ENCODE measurements around the gene AKAP13. TPM values are rescaled to one million over a fixed set of nuclear protein-coding genes. Genes with fewer than 3 reads are reported as not detected.

AKAP13 gene
- total RNA-seq, 3 donors from 2014 or later = 198 to 331 (median 259) TPM

DNA sequence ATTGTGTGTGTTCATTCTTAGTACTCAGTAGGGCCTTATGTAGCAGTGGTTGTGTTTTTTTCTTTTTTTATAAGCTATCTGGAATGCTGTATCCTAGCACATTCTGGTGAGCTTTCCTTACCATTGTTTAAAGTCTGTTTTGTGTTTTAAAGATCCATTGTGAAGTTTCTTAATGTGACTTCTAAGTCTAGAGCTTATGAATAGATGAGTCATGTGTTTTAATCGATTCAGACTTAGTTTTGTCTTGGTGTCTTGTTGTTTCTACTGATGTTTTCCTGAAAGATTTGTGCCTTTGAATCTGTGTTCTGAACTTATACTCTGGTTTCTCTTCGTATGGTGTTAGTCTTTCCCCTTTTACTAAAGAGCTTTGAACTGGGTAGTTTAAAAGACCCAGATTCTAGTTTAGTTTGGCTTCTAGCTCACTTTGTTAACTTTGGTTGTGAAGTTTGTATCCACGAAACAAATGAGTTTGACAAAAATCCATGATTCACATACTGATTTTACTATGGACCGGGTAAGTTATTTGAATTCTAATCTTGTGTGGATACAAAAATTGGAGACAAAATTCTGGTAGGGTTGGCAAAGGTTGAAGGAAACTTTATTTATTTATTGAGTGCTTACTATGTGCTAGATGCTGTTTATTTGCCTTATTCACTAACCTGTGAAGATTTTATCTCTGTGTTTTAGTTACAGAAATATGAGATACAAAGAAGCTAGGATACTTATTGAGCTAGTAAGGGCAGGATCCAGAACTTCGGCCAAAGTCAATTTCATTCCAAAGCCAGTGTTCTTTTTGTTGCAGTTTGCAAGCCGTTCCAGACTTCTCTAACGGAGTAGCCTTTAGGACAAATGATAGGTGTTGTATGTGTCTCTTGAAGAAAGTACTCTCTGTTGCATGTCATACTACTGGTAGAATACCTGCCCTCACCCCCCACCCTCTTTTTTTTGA lies 24.8 kb downstream of the AKAP13 start:
- TF ChIP-seq POLR2A (IDR thresholded peaks at IDR 0.05) (no peak), POLR2AphosphoS5 (IDR thresholded peaks at IDR 0.05) (no peak)
- TF ChIP-seq, protein P1, sequence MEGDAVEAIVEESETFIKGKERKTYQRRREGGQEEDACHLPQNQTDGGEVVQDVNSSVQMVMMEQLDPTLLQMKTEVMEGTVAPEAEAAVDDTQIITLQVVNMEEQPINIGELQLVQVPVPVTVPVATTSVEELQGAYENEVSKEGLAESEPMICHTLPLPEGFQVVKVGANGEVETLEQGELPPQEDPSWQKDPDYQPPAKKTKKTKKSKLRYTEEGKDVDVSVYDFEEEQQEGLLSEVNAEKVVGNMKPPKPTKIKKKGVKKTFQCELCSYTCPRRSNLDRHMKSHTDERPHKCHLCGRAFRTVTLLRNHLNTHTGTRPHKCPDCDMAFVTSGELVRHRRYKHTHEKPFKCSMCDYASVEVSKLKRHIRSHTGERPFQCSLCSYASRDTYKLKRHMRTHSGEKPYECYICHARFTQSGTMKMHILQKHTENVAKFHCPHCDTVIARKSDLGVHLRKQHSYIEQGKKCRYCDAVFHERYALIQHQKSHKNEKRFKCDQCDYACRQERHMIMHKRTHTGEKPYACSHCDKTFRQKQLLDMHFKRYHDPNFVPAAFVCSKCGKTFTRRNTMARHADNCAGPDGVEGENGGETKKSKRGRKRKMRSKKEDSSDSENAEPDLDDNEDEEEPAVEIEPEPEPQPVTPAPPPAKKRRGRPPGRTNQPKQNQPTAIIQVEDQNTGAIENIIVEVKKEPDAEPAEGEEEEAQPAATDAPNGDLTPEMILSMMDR (IDR thresholded peaks at IDR 0.05) = no peak
- Histone ChIP-seq H3K36me3 (no peaks in the 10 kb centered on the region), H3K4me1 (no peaks in the 10 kb centered on the region), H3K27ac (peak overlapping the region in 1 of 2 donors; percentile 23), H3K9me3 (no peaks in the 10 kb centered on the region), H3K4me3 (no peak overlapping the region), H3K27me3 (no peaks in the 10 kb centered on the region)
- DNase-seq (ENCODE audit: low spot score in 2 of 2) = no peak
- intact Hi-C loops (cut with DNase I; ENCODE audit: low total_unique reads) = no loop called here

GRCh38 chr15:85406916-85407315 lies 26.5 kb downstream of the AKAP13 start:
- no peak overlapping the region for H3K27ac ChIP-seq

GRCh38 chr15:85407421-85408269 lies 27.2 kb downstream of the AKAP13 start:
- no peaks in the 10 kb centered on the region for H3K4me1 ChIP-seq

More at GRCh38 chr15:85406916-85407315, 26.5 kb downstream of the AKAP13 start:
- DNase-seq (ENCODE audit: low spot score in 2 of 2) = no peak
- Histone ChIP-seq H3K9me3 (no peaks in the 10 kb centered on the region), H3K4me3 (no peak overlapping the region), H3K27me3 (no peaks in the 10 kb centered on the region), H3K36me3 (no peaks in the 10 kb centered on the region), H3K4me1 (no peaks in the 10 kb centered on the region)
- TF ChIP-seq POLR2A (IDR thresholded peaks at IDR 0.05) (no peak), POLR2AphosphoS5 (IDR thresholded peaks at IDR 0.05) (no peak)
- TF ChIP-seq, protein P1 (IDR thresholded peaks at IDR 0.05) = no peak
- intact Hi-C loops (cut with DNase I; ENCODE audit: low total_unique reads) = no loop called here

DNA sequence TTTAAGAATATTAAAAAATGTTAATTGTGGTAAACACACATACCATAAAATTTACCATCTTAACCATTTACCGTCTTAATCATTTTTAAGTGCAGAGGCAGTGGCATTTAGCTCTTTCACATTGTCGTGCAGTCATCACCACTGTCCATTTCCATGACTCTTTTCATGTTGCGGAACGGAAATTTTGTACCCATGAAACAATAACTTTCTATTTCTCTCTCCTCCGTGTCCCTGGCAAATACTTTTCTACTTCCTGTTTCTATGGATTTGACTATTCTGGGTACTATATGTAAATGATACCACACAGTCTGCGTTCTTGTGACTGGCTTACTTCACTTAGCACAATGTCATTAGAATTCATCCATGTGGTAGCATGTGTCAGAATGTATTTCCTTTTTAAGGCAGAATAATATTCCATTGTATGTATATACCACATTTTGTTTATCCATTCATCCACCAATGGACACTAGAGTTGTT lies 27.9 kb downstream of the AKAP13 start:
- no peaks in the 10 kb centered on the region for H3K27me3 ChIP-seq
- intact Hi-C loops (cut with DNase I; ENCODE audit: low total_unique reads) = no loop called here
- H3K36me3 ChIP-seq = no peaks in the 10 kb centered on the region
- H3K4me3 ChIP-seq = no peak overlapping the region
- H3K4me1 ChIP-seq = no peaks in the 10 kb centered on the region
- no peak for DNase-seq (ENCODE audit: low spot score in 2 of 2)
- H3K9me3 ChIP-seq = no peaks in the 10 kb centered on the region
- TF ChIP-seq POLR2AphosphoS5 (IDR thresholded peaks at IDR 0.05) (no peak), POLR2A (IDR thresholded peaks at IDR 0.05) (no peak)
- TF ChIP-seq, protein P1 (IDR thresholded peaks at IDR 0.05) = no peak
- peak overlapping the region in 1 of 2 donors; percentile 19 for H3K27ac ChIP-seq

More at GRCh38 chr15:85407421-85408269, 27.2 kb downstream of the AKAP13 start:
- Histone ChIP-seq H3K9me3 (no peaks in the 10 kb centered on the region), H3K27ac (peak overlapping the region in 1 of 2 donors; percentile 19), H3K4me3 (no peak overlapping the region), H3K27me3 (no peaks in the 10 kb centered on the region), H3K36me3 (no peaks in the 10 kb centered on the region)
- no peak for DNase-seq (ENCODE audit: low spot score in 2 of 2)
- TF ChIP-seq POLR2A (IDR thresholded peaks at IDR 0.05) (no peak), POLR2AphosphoS5 (IDR thresholded peaks at IDR 0.05) (no peak)
- TF ChIP-seq, protein P1 (IDR thresholded peaks at IDR 0.05) = no peak
- intact Hi-C loops (cut with DNase I; ENCODE audit: low total_unique reads) = no loop called here

Measured in breast epithelium (tissue), 4 donors.